ENCODE data around the gene RGPD5.
"Not testable (repeated sequence)": the region's sequence is repeated elsewhere in the genome, so short reads cannot be mapped to it uniquely, and the experiment has no call there.

DNA sequence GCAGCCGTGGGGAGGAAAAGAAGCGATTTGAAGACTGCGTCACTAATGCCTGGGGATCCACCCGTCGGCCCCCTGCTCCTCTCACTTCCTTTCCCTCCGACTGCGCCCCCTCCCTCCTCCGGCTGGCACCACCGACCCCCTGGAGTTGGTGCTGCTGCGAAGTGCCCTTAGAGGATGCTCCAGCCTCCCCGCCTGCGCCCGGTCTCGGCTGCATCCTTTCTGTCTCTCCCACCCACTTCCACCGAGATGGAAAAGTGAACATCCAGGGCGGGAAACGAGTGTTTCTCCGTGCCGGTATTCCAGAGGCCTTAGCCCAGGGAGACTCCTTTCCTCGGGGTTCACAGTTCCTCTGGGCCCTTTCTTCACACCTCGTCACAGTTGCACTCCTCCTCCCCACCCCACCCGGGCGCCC is 33.1 kb upstream of the RGPD5 start:
- TF ChIP-seq, protein P1, sequence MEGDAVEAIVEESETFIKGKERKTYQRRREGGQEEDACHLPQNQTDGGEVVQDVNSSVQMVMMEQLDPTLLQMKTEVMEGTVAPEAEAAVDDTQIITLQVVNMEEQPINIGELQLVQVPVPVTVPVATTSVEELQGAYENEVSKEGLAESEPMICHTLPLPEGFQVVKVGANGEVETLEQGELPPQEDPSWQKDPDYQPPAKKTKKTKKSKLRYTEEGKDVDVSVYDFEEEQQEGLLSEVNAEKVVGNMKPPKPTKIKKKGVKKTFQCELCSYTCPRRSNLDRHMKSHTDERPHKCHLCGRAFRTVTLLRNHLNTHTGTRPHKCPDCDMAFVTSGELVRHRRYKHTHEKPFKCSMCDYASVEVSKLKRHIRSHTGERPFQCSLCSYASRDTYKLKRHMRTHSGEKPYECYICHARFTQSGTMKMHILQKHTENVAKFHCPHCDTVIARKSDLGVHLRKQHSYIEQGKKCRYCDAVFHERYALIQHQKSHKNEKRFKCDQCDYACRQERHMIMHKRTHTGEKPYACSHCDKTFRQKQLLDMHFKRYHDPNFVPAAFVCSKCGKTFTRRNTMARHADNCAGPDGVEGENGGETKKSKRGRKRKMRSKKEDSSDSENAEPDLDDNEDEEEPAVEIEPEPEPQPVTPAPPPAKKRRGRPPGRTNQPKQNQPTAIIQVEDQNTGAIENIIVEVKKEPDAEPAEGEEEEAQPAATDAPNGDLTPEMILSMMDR (IDR thresholded peaks at IDR 0.05): not testable (repeated sequence)
- not testable (repeated sequence) for TF ChIP-seq POLR2AphosphoS5, EP300 (IDR thresholded peaks at IDR 0.05)

All from sigmoid colon (tissue), 4 donors.